Stimulated activated CD8-positive, alpha-beta memory T cell treated with anti-CD3 and anti-CD28 coated beads, Interleukin-4, amount 100 ng/mL, for 4 hours (primary cell): Measurements from ENCODE around the gene LNP1.
"Not testable (repeated sequence)": the region's sequence is repeated elsewhere in the genome, so short reads cannot be mapped to it uniquely, and the experiment has no call there.

Experiments
- DNase-seq, 2 donors: peaks; one replicate each; pipeline ENCODE4 v3.0.0-alpha.2; 2020; ENCODE audit warnings: low read depth in 2 of 2, low spot score in 1 of 2

The LNP1 gene, protein sequence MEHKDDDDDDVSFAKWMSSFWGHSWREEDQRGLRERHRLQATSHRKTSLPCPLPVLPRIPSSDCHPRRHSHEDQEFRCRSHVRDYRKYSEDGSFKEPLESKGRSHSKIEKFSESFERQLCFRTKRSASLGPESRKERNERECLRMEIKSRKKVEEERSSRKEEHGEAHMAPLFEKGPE

DNA sequence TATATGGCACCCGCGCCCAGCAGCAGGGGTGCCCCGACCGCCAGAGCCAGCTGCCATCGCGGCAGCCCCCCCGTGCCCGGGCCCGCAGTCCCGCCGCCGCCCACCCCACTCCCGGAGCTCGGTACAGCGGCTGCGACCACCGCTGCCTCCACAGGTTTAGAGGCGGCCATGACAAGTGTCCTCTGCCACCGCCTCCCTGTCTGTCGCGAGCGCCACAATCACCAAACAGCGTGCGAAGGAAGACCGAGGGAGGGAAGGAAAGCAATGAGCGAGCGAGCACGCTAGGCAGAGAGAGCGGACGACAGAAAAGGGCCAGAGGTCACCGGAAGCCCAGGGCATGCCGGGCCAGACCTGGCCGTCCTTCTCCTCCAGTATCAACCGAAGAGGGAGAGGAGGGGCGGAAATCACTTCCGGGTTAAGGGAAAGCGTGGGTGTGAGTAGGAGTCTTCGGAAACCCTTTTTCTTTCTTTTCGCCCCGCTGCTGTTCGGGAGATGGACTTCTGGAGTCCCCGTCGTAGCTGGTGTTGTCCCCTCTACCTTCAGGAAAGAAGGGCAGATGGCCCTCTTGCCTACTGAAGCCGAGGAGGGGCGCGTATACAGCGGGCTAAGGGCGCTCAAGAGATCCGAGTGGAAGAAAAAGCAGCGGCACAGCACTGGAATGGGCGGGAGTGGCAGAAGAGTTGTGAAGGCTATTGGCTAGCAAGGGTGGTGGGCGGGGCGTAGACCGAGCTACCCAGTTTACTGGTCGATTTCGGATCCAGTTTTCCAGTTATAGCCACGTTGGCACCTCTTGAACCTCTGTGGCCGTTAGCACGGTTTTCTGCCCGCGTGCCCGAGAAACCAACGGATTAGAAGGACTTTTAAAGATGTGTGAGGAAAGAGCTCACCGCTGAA lies at the start of gene LNP1, which contains the start of gene TOMM70:
LNP1 (plus strand) TSS at position 760 of the 894 bp plus-strand sequence. CDS start 28,191 bp downstream, outside the sequence.
TOMM70 (minus strand) TSS at position 310 of the 894 bp plus-strand sequence; CDS start at position 170, 140 bp downstream.
- DNase-seq, result peak; percentile 91 to 92

DNA sequence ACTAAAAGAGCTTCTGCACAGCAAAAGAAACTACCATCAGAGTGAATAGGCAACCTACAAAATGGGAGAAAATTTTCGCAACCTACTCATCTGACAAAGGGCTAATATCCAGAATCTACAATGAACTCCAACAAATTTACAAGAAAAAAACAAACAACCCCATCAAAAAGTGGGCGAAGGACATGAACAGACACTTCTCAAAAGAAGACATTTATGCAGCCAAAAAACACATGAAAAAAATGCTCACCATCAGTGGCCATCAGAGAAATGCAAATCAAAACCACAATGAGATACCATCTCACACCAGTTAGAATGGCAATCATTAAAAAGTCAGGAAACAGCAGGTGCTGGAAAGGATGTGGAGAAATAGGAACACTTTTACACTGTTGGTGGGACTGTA lies 49.6 kb upstream of the LNP1 start:
- not testable (repeated sequence) for DNase-seq

DNA sequence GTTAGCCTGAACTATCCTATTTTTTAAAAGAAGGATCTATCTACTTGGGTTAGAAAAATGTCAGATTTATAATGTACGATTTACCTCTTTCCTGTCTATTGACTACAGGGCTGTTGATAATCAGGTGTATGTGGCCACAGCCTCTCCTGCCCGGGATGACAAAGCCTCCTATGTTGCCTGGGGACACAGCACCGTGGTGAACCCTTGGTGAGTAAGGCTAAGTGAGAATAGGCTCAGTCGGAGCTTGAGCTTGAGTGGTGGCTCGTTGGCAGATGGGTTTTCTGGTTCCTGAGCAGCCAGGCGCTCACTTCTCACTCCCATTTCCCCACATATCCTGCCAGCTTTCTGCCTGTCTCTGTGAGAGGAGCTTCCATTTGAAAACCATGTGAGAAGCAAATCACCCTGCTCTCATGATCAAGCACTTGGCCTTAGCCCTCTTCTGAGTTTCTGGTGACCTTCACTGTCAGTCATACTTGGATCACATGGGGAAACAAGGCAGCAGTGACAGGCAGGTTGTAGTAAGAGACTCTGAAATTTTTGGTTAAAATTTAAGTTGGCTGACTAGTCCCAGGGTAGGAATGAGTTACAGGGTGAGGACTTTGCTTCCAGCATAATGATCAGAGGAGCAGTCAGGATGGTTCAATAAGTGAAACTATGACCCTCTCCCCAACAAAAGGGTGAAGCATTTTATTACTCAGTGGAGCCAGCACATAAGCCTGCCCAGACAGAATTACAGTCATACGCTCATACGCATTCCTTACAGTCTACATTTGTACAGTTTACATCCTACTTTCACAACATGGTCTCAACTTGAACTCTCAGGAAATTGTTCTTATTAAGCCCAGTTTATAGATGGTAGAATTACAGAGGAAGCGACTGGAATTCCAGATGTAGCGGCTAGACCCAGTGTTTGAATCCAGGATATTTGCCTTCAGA lies 48.8 kb upstream of the LNP1 start:
- DNase-seq, result no peak

DNA sequence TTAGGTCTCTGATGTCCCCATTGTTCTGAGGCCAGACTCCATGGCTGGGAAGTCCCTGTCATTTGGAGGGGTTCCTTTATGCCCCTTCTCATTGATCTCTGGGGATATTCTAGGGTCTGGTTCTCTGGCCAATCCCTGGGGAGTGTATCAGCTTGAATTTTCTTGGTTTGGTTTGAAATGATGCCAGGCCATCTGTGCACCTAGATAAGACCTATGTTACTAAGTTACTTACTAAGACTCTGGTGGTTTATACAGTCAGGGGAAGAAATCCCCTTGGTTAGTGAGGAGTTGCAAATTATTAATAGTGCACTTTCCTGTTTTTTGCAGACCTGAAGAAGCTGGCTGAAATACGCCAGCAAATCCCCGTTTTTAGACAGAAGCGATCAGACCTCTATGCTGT lies 46.5 kb upstream of the LNP1 start:
- no peak for DNase-seq

DNA sequence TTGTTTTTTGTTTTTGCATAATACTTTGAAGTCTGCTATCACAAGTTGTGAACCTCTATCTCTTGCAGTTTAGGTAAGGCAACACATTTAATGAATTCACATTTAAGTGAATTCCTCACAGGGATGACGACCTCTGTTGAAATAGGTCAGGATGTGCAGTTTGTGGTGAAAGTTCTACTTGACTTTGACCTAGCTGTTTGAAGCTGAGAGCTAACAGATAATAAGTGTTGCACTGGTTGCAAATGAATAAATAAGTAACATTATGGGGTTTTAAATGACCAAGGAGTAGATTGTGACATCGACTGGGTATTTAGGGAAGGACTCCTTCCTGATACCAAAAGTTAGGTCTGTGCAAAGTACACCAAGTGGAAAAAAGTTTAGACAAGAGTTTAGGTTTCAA lies 42.9 kb upstream of the LNP1 start:
- no peak for DNase-seq

DNA sequence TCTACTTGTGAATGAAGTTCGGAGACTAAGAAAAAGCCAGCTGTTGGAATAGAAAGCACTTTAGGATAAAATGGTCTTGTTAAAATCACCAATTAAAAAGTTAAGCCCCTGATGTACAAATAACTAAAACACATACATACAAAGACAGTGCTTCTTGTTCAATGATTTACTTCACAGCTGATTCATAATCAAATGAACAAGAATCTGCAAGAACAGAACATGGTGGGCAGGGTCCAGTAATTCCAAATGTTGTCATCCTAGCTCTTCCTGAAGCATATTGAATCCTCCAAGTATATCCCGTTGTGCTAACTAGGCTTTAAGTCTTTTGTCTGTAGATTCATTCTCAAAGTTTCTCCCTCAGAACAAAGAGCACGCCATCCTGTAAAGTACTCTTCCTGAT lies 42.3 kb upstream of the LNP1 start:
- DNase-seq, result no peak

DNA sequence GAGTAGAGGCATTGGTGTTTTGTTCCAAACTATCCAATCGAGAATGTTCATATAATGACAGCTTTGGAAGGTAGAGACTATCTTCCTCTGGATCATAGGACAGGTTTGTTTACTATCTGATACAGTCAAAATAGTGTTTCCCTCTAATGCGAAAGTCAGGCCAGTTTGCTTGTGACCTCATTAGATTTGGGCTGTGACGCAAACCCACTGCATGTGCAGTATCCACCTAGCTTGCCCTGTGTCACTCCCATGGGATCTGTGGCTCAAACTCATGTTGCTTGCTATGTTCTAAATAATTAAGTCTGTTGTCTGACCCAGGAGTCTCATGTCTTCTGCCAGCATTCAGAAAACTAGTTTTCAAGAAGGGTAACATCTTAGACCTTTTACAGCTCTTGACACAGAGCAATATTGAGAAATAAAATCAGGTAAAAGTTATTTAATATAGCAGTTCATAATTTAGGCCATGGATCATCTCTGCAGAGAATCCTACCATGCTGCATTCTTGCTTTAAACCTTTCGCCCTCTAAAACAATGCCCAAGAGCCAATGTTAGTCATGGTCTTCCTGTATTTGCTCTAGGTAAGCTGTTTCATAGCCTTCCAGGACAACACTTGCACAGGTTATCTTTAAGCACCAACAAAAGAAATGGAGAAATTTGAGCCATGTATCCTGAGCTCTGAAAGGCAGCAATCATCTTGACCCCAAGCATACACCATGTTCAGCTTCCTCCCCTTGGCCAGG lies 40.4 kb upstream of the LNP1 start:
- no peak for DNase-seq

DNA sequence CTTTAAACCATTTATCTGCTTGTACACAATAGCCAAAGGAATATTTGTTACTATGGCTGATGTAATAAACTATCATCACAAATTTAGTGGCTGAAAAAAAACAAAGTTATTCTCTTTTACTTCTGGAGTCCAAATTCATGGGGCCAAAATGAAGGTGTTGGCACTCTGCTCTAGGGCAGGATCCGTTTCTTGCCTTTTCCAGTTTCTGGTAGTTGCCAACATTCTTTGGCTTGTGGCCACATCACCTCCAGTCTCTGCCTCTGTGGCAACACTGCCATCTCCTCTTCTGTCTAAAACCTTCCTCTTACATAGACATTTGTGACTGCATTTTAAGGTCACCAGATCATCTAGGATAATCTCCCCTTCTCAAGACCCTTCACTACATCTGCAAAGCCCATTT lies 39.4 kb upstream of the LNP1 start:
- no peak for DNase-seq

DNA sequence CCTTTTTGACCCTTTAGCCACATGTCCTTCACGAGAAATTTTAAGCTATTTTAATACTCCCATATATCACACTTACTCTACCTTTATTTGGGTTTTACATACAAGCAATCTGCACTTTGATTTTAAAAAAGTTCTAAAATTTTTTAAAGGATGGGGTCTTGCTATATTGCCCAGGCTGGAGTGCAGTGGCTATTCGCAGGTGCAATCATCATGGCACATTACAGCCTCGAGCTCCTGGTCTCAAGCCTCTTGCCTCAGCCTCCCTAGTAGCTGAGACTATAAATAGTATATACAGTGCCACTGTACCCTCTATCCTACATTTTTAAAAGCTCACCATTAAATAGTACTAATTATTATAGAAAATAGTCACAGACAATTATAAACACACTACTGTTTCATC lies 36.9 kb upstream of the LNP1 start:
- no peak for DNase-seq

DNA sequence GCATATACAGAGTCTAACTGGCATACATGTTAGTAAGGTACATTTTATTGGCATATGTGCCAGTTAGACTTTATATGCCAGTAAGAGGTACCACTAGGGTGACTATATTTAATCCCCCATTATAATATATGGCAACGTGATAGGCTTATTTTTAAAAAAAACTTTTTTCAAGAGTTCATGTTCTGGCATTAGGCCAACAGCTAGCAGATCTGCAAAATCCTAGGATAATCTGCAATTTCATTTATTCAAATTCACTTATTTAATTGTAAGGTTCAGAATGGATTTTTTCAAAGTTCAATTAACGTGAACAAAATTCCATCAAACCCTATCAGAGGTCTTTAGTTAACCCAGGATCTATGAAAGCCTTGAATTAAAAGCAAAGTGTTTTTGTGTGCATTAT lies 34.9 kb upstream of the LNP1 start:
- no peak for DNase-seq

DNA sequence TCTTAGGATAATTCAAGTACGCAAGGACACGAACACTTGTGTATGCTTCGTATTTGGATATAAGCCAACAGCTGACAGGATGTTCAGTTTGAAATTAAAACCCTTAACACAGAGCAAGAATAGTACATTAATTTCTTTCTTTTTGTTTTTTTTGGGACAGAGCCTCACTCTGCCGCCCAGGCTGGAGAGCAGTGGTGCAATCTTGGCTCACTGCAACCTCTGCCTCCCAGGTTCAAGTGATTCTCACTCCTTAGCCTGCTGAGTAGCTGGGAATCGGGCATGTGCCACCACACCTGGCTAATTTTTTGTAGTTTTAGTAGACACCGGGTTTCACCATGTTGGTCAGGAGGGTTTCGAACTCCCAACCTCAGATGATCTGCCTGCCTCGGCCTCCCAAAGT lies 32.9 kb upstream of the LNP1 start:
- DNase-seq, result no peak

DNA sequence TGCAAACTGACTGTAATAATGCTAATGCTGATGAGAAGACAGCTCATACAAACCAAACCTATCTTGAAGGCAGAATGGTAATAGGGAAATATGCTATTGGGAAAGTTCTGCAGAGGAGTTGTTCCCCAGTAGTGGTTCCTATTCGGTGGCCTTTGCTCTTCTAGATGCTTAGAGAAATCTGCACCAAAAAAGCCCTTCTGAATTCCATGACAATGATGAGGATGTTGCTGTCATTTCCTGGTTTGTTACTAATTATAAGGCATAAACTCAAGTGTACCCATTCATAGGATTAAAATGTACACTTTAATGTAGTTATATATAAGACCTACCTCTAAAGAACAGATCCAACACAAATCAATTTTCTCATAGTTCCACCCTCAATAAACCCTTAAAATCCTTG lies 30.6 kb upstream of the LNP1 start:
- no peak for DNase-seq

DNA sequence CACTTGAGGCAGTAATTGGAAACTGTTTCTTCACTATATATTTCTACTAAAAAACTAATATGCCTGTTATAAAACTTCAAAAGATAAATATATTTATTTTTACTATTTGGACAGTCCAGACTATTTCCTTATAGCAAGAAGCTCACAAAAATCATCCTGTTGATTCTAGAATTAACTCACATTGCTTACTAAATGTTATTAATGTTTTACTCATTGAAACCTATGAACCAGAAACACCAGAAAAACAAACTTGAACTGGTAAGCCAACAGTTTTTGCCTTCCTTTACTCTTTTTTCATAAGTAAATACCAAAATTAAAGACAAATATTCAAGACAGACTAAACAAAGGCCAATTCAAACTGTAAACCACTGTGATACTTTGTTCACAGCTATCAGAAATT lies 26.8 kb upstream of the LNP1 start:
- DNase-seq, result no peak

DNA sequence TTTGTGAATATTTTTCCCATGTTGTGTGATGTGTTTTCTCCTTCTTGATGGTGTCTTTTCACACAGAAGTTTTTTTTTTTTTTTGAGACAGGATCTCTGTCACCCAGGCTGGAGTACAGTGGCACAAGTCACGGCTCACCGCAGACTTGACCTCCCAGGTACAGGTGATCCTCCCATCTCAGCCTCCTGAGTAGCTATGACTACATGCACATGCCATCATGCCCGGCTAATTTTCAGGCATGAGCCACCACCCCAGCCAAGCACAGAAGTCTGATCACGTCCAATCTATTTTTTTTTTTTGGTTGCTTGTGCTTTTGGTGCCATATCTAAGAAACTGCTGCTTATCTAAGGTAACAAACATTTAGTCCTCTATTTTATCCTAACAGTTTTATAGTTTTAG lies 25.0 kb upstream of the LNP1 start:
- DNase-seq, result no peak

DNA sequence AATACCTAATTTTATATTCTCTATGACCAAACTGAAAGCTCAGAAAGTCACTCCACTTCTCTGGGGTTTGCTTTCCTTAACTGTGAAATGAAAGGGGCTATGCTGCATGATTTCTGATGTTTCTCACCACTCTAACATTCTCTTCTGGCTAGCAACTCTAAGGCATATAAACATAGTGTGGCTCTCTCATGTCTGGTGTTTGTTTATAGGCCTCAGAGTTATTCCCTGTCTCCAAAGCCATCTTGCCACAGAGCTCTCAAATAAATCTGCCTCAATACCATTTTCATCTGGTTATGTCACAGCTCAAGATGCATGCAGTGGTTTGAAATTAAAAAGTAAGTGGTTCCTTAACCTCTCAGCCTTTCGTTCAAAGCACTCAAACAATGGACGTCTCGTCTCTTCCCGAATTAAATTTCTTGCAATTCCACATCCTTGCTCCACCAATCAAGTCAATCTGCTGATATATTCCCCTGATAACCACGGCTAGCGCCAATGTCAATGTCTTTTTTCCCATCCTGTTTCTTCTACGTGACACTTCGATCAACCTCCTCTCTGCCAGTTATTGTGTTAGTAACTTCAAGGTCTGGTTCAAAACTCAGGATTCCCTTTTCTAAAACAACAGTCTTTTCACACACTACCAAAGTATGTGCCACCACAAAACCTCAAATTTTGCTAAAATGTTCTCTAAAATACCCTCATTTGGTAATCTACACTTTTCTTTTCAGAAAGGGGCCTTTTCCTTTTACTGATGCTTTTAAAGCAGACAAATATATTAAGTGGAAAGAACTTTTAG lies 16.4 kb upstream of the LNP1 start:
- no peak for DNase-seq

DNA sequence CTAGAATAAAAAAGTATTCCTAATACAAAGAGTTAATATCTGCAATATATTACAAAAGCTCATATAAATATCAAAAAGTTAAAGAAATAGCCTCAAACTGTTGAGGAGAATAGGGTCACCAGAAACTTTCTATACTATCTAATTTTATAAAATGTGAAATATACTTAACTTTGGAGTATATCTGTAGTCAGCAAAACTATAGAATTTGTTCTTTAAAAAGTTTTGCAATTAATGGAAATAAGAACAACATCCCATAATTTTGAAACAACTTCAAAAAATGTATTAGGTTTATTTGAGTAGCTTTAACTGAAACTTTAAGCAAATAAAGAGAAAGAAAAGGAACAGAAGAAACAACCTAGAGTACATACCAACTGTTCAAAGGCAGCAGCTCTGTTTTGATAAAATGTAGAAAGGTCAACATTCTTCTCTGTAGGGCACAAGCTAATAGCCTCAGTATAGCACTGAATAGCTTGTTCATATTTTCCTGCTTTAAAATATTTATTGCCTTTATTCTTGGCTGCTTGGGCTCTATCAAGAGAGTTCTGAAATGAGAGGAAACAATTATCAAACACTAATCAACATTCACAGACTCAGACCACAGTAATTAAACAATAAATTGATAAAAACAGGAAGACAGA lies 14.8 kb upstream of the LNP1 start:
- DNase-seq, result no peak

DNA sequence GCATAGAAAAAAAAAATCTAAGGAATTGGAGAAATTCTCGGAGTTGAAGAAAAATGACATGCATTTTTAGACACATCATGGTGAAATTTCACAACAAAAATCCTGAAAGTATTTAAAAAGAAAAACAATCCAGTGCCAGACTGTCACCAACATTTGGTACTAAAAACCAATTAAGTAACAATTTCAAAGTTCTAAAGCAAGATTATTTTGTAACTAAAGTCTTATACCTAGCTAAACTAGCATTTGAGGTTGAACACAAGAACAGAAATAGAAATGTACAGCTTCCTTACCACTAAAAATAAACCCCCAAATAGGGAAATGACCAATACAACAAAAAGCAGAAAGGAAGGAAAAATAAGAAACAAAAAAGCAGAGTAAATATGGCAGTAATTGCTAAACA lies 12.3 kb upstream of the LNP1 start:
- DNase-seq, result no peak

DNA sequence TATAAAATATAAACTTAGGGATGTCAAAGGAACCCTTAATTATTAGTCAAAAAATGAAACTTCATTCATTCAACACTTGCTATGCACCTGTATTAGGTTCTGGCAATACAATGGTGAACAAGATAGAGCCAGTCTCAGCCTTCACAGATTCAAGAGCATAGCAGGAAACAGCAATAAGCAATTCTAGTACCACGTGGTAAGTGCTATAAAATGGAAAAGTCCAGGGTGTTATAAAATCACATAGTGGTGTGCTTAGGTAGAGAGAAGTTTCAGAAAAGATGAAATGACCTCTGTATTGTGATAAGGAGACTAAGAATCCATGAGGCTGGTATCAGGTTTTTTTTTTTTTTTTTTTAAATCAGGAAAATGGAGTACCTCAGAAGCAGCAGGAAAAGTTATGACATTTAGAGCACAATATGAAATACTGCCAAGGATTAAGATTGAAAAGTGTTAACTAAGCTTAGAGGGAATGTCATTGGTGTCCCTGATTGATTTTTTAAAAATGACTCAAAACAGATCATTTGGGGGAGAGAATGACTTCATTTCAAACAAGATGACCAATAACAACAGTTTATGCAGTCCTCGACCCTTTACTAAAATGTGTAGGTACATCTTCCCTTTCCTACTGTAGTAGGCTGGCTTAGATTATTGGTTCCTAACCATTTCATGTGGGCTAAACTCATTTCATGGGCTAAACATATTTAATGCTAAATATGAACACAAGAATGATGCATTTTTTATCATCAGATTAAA lies 5.5 kb upstream of the LNP1 start:
- DNase-seq, result no peak

DNA sequence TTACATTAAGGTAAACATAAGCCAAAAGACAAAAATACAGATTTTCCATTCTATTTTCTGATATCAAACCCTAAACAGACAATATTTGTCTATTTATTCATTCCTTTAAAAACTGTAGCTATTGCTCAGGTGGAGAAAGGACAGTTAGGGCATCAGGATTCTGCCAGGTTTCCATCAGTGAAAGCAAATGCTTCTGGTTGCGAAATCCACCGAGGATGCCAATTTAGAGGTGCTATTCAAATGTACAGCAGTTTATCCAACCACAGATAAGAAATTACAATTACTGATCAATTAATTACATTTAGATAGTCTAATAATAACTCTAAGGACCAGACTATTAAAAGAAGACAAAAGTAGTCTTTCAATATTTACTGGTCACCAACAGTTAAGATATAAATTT lies 4.4 kb upstream of the LNP1 start:
- no peak for DNase-seq
